Right atrium auricular region (tissue), 2 donors: ENCODE results near the gene LRIG3. TPM values are rescaled to one million over a fixed set of nuclear protein-coding genes. Genes with fewer than 3 reads are reported as not detected.

Experiments used
- DNase-seq: peaks from one replicate; pipeline ENCODE4 v3.0.0-alpha.2; 2019; ENCODE audit warnings: low spot score
- H3K27ac ChIP-seq, 2 donors: fragments of 200-600 bp; sonication (generic); 1 replicate in 1 of 2; 2 replicates in 1 of 2; pipeline ENCODE4 v1.5.1; 2016 to 2019
- H3K27me3 ChIP-seq, 2 donors: fragments of 200-600 bp; sonication (generic); one replicate each; pipeline versions ENCODE4 v1.5.1 to v1.6.0; 2017 to 2019
- H3K36me3 ChIP-seq: fragments of 200-600 bp; sonication (generic); one replicate; pipeline ENCODE4 v1.5.1; 2016
- H3K4me1 ChIP-seq, 2 donors: fragments of 200-600 bp; sonication (generic); one replicate each; pipeline versions ENCODE4 v1.5.1 to v1.6.0; 2017 to 2019
- H3K4me3 ChIP-seq, 2 donors: fragments of 200-600 bp; sonication (generic); 1 replicate in 1 of 2; 2 replicates in 1 of 2; pipeline ENCODE4 v1.5.1; 2017 to 2019; ENCODE audit warnings: mild to moderate bottlenecking in 1 of 2, moderate library complexity in 1 of 2
- H3K9me3 ChIP-seq, 2 donors: fragments of 200-600 bp; sonication (generic); one replicate each; pipeline ENCODE4 v1.5.1; 2019
- total RNA-seq, 2 donors: library from RNA; depleted of rRNA; stranded (reverse); fragments of >200 nt; gene quantifications; one replicate each; pipeline ENCODE4 v1.1.0, GENCODE V29; 2016
- TF ChIP-seq, protein P1 (sequence below), 2 donors: fragments of 200-600 bp; sonication (generic); IDR thresholded peaks; one replicate each; pipeline ENCODE4 v1.5.1; 2019; ENCODE audit warnings: antibody characterized with exemption in 2 of 2

LRIG3 gene
- total RNA-seq, 2 donors from 2014 or later: 7.3 to 14.6 TPM

DNA sequence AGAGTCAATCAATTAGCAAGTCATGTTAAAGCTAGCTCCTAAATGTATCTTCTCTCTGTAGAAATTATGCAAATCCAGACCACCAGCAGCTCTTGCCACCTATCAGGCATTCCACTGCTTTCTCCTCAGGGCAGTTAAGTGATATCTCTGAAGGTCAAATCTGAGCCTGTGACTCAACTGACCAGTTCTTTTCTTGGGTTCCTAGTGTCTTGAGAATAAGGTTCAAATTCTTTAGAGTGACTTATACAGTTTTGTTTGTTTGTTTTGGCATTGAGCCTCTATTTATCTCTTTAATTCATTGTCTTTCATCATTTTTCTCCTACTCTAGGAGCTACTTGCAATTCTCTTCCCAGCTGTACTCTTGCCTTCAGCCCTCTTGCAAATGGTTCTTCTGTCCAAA is 2.5 kb upstream of the LRIG3 start:
- no peaks in the 10 kb centered on the region for H3K27me3 ChIP-seq
- no peaks in the 10 kb centered on the region for H3K36me3 ChIP-seq
- no peak for DNase-seq
- no peak overlapping the region for H3K4me3 ChIP-seq
- no peak overlapping the region for H3K27ac ChIP-seq
- H3K4me1 ChIP-seq: peaks cover 0 to 16% of the 10 kb centered on the region in 2 donors
- TF ChIP-seq, protein P1, sequence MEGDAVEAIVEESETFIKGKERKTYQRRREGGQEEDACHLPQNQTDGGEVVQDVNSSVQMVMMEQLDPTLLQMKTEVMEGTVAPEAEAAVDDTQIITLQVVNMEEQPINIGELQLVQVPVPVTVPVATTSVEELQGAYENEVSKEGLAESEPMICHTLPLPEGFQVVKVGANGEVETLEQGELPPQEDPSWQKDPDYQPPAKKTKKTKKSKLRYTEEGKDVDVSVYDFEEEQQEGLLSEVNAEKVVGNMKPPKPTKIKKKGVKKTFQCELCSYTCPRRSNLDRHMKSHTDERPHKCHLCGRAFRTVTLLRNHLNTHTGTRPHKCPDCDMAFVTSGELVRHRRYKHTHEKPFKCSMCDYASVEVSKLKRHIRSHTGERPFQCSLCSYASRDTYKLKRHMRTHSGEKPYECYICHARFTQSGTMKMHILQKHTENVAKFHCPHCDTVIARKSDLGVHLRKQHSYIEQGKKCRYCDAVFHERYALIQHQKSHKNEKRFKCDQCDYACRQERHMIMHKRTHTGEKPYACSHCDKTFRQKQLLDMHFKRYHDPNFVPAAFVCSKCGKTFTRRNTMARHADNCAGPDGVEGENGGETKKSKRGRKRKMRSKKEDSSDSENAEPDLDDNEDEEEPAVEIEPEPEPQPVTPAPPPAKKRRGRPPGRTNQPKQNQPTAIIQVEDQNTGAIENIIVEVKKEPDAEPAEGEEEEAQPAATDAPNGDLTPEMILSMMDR (IDR thresholded peaks at IDR 0.05): no peak
- no peaks in the 10 kb centered on the region for H3K9me3 ChIP-seq

DNA sequence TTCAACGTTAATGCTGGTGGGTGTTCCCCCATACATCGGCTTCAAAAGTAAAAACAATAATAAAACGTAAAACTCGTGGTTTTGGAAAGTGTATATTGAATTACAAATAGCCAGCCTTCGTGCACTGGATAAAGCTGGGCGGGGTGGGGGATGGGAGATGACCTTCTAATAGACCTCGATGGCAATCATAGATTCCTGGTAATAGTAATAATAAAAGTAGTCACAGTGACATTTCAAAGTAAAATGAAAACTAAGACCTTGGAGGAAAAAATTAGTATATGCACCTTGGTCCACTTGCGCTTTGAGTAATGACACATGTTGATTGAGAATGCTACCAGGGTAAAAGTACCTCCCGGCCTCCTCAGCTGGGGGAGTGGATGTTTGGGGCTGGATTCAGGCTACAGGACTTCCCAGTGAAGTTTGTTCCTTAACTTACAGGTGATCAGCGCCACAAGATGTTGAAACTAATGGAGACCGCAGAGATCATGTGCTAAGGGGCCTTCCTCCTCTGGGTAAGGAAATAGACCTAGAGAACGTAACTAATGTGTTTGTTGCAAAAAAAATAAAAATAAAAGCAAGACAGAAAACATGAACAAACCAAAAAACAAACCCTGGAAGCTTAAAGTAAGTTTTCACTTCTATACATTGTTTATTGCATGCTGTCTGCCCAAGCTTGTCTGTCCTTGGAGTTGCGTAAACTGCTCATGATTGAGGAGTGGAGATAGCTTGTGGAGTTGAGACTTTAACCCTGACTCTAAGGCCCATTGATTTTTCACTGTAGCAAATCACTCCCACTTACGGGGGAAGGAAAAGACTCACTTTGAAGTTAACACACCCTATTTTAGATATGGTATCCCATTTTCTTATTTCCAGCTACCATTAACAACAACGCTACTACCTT is 907 bp upstream of the LRIG3 start:
- TF ChIP-seq, protein P1 (IDR thresholded peaks at IDR 0.05): no peak
- H3K27ac ChIP-seq: peak overlapping the region; percentile 90 to 95
- H3K27me3 ChIP-seq: no peaks in the 10 kb centered on the region
- H3K4me1 ChIP-seq: peaks cover 0 to 26% of the 10 kb centered on the region in 2 donors
- no peaks in the 10 kb centered on the region for H3K9me3 ChIP-seq
- H3K4me3 ChIP-seq: peak overlapping the region; percentile 88 to 89
- no peak for DNase-seq
- no peaks in the 10 kb centered on the region for H3K36me3 ChIP-seq

GRCh38 chr12:58919231-58920101 is 838 bp downstream of the LRIG3 start:
- no peak for DNase-seq
- peak overlapping the region; percentile 88 to 89 for H3K4me3 ChIP-seq
- H3K27me3 ChIP-seq: no peaks in the 10 kb centered on the region
- peaks cover 0 to 30% of the 10 kb centered on the region in 2 donors for H3K4me1 ChIP-seq
- no peaks in the 10 kb centered on the region for H3K9me3 ChIP-seq
- TF ChIP-seq, protein P1 (IDR thresholded peaks at IDR 0.05): no peak
- H3K36me3 ChIP-seq: no peaks in the 10 kb centered on the region
- H3K27ac ChIP-seq: peak overlapping the region; percentile 90 to 95

GRCh38 chr12:58918469-58918844 is 1.8 kb downstream of the LRIG3 start:
- TF ChIP-seq, protein P1 (IDR thresholded peaks at IDR 0.05): no peak
- peaks cover 0 to 30% of the 10 kb centered on the region in 2 donors for H3K4me1 ChIP-seq

GRCh38 chr12:58917699-58918468 is 2.4 kb downstream of the LRIG3 start:
- peak overlapping the region; percentile 88 to 89 for H3K4me3 ChIP-seq
- H3K4me1 ChIP-seq: peaks cover 0 to 30% of the 10 kb centered on the region in 2 donors

More at GRCh38 chr12:58918469-58918844, 1.8 kb downstream of the LRIG3 start:
- peak overlapping the region; percentile 88 to 89 for H3K4me3 ChIP-seq
- H3K27ac ChIP-seq: peak overlapping the region; percentile 90 to 95
- peaks cover 4% of the 10 kb centered on the region for H3K36me3 ChIP-seq
- no peaks in the 10 kb centered on the region for H3K9me3 ChIP-seq
- no peaks in the 10 kb centered on the region for H3K27me3 ChIP-seq
- DNase-seq: no peak

More at GRCh38 chr12:58917699-58918468, 2.4 kb downstream of the LRIG3 start:
- DNase-seq: no peak
- Histone ChIP-seq H3K27me3 (no peaks in the 10 kb centered on the region), H3K9me3 (no peaks in the 10 kb centered on the region), H3K36me3 (peaks cover 9% of the 10 kb centered on the region), H3K27ac (peak overlapping the region; percentile 90 to 95)
- TF ChIP-seq, protein P1 (IDR thresholded peaks at IDR 0.05): no peak
